Left ventricle myocardium inferior (tissue), 1 donor: ENCODE data around the gene FAM110C. TPM values are rescaled to one million over a fixed set of nuclear protein-coding genes. Genes with fewer than 3 reads are reported as not detected.

Experiments
- DNase-seq: peaks from one replicate; pipeline ENCODE4 v3.0.0-alpha.2; 2020
- H3K27ac ChIP-seq: fragments of 200-600 bp; replicated peaks from 2 replicates; pipeline ENCODE4 v1.8.0; 2021
- H3K27me3 ChIP-seq: fragments of 200-600 bp; 2 replicates; pipeline ENCODE4 v1.8.0; 2021; ENCODE audit warnings: low read depth
- H3K36me3 ChIP-seq: fragments of 200-600 bp; 2 replicates; pipeline ENCODE4 v1.8.0; 2021
- H3K4me1 ChIP-seq: fragments of 200-600 bp; 2 replicates; pipeline ENCODE4 v1.8.0; 2021
- H3K4me3 ChIP-seq: fragments of 200-600 bp; 2 replicates; pipeline ENCODE4 v1.8.0; 2021; ENCODE audit warnings: mild to moderate bottlenecking, moderate library complexity
- H3K9me3 ChIP-seq: fragments of 200-600 bp; replicated peaks from 2 replicates; pipeline ENCODE4 v1.8.0; 2021
- intact Hi-C: fragments of 100-400 bp; cut with micrococcal nuclease; formaldehyde crosslinking; loops from one replicate; pipeline ENCODE4 v1.11.0; 2022
- long read RNA-seq: library from polyadenylated mRNA; unstranded; transcript quantifications from one replicate; pipeline ENCODE4 v2.0.0, GENCODE V29; 2021
- total RNA-seq: library from RNA; stranded (reverse); fragmentation: NEBNext Ultra II Directional; extraction: Animal tissue kit (Norgen Biotek cat#: 25700); gene quantifications from one replicate; pipeline ENCODE4 v1.2.1, GENCODE V29; 2021
- TF ChIP-seq, protein P1 (sequence below): fragments of 200-600 bp; IDR thresholded peaks from 2 replicates; pipeline ENCODE4 v1.8.0; 2021; ENCODE audit warnings: antibody characterized with exemption, mild to moderate bottlenecking, borderline replicate concordance
- donor health status: DM: no; HTN: yes; CAD: no; lungs with severe emphysema.

The FAM110C gene, protein sequence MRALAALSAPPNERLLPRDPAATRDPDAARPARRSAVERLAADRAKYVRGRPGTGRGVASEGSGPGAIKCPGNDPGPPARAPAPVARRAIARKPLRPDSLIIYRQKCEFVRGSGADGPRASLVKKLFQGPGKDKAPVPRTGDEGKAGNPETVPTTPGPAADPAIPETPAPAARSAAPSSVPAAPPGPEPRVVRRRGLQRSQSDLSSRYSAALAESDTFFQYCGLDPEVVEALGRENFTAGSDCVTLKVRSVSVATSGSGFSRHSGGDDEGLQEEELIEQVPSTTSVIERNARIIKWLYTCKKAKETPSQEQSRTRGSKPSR
- total RNA-seq = 3.3 TPM
- long read RNA-seq, transcript FAM110C-201 (2 exons, 3,760 nt) = major isoform, 6 of 7 reads
- long read RNA-seq, partial matches to known transcripts = 0 of 7 reads
- long read RNA-seq, other reads (novel, unspliced or antisense) = 0 of 7 reads

DNA sequence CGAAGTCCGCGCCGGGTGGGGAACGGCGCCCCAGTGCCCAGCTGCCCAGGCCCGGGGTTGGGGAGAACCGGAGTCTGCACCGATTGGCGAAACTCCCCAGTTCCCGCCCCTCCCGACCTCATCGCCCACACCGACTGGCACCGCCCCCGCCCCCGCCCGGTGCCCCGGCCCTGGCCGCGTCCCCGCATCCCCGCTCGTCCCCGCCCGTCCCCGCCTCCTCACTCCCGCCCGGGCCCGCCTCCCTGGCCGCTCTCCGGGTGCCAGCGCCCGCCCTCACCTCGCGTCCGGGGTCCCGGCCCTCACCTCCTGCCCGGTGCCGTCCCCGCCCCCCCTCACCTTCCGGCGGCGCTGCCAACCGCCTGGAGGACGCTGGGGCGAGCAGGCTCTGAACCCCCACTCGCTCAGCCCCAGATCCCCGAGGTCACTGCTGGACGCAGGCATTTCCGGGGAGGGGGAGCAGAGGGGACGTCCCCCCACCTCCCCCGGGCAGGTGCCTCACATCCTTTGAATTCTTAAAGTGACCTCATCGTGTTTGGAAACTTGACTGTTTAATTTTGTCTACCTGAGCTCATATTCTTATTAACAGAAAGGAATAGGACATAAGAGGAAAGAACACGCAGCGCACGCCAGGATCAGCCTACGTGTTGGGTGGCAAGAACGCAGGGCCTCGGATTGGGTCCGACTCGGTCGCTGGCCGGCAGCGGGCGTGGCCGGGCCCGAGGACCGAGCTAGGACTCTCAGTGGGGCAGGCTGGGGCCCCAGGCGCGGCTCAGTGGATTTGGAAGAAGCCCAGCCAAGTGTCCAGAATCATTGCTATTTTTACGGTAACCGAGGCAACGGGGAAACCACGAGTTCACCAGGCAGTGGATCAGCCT is at the start of gene FAM110C:
TSS of gene FAM110C (minus strand) at position 35 of the 875 bp plus-strand sequence. CDS start 120 bp downstream, outside the sequence.
- Histone ChIP-seq H3K4me1 (peaks cover 30% of the 10 kb centered on the region), H3K9me3 (no peaks in the 10 kb centered on the region), H3K27ac (peak within 1 kb of the TSS; percentile 87), H3K27me3 (peaks cover 71% of the 10 kb centered on the region), H3K4me3 (peak within 1 kb of the TSS; percentile 72), H3K36me3 (no peaks in the 10 kb centered on the region)
- intact Hi-C loops = no loop called here
- peak; percentile 68 for DNase-seq
- TF ChIP-seq, protein P1, sequence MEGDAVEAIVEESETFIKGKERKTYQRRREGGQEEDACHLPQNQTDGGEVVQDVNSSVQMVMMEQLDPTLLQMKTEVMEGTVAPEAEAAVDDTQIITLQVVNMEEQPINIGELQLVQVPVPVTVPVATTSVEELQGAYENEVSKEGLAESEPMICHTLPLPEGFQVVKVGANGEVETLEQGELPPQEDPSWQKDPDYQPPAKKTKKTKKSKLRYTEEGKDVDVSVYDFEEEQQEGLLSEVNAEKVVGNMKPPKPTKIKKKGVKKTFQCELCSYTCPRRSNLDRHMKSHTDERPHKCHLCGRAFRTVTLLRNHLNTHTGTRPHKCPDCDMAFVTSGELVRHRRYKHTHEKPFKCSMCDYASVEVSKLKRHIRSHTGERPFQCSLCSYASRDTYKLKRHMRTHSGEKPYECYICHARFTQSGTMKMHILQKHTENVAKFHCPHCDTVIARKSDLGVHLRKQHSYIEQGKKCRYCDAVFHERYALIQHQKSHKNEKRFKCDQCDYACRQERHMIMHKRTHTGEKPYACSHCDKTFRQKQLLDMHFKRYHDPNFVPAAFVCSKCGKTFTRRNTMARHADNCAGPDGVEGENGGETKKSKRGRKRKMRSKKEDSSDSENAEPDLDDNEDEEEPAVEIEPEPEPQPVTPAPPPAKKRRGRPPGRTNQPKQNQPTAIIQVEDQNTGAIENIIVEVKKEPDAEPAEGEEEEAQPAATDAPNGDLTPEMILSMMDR = no peak

DNA sequence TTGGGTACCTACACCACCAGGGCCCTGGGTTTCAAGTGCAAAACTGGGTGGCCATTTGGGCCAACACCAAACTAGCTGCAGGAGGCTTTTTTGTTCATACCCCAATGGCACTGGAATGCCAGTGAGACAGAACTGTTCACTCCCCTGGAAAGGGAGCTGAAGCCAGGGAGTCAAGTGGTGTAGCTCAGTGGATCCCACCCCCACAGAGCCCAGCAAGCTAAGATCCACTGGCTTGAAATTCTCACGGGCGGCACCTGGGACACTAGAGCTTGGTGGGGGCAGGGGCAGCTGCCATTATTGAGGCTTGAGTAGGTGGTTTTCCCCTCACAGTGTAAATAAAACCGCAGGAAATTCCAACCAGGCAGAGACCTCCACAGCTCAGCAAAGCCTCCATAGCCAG is 46.0 kb upstream of the FAM110C start:
- intact Hi-C loops = no loop called here

DNA sequence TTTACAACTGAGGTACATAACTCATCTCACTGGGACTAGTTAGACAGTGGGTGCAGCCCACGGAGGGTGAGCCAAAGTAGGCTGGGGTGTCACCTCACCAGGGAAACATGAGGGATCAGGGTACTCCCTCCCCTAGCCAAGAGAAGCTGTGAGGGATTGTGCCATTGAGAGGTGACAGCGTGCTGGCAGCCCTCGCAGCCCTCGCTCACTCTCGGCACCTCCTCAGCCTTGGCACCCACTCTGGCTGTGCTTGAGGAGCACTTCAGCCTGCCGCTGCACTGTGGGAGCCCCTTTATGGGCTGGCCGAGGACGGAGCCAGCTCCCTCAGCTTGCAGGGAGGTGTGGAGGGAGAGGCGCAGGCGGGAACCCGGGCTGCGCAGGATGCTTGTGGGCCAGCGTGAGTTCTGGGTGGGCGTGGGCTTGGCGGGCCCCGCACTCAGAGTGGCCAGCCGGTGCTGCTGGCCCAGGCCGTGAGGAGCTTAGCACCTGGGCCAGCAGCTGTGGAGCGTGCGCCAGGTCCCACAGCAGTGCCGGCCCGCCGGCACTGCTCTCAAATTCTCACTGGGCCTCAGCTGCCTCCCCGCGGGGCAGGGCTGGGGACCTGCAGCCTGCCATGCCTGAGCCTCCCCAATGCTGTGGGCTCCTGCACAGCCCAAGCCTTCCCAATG is 44.5 kb upstream of the FAM110C start:
- Histone ChIP-seq H3K9me3 (peaks cover 4% of the 10 kb centered on the region), H3K36me3 (no peaks in the 10 kb centered on the region), H3K4me1 (no peaks in the 10 kb centered on the region), H3K27ac (no peak overlapping the region), H3K27me3 (peaks cover 21% of the 10 kb centered on the region), H3K4me3 (no peak overlapping the region)
- intact Hi-C loops = no loop called here
- TF ChIP-seq, protein P1 = no peak
- DNase-seq = no peak

More for the DNA sequence above, 46.0 kb upstream of the FAM110C start:
- Histone ChIP-seq H3K4me1 (no peaks in the 10 kb centered on the region), H3K27ac (no peak overlapping the region), H3K27me3 (peaks cover 21% of the 10 kb centered on the region), H3K4me3 (no peak overlapping the region), H3K36me3 (no peaks in the 10 kb centered on the region), H3K9me3 (peaks cover 13% of the 10 kb centered on the region)
- no peak for DNase-seq
- TF ChIP-seq, protein P1 = no peak

- H3K4me3 ChIP-seq = no peak overlapping the region
- H3K4me1 ChIP-seq = no peaks in the 10 kb centered on the region
- intact Hi-C loops = no loop called here
- H3K27ac ChIP-seq = no peak overlapping the region
- peaks cover 23% of the 10 kb centered on the region for H3K27me3 ChIP-seq
- DNase-seq = no peak
- no peaks in the 10 kb centered on the region for H3K36me3 ChIP-seq
- TF ChIP-seq, protein P1 = no peak
- H3K9me3 ChIP-seq = no peaks in the 10 kb centered on the region
These were observed 39.5 kb upstream of the FAM110C start for GRCh38 chr2:85761-86160.

GRCh38 chr2:84121-84520 is 37.8 kb upstream of the FAM110C start:
- Histone ChIP-seq H3K27me3 (peaks cover 36% of the 10 kb centered on the region), H3K36me3 (no peaks in the 10 kb centered on the region), H3K4me3 (no peak overlapping the region), H3K4me1 (no peaks in the 10 kb centered on the region), H3K9me3 (no peaks in the 10 kb centered on the region), H3K27ac (no peak overlapping the region)
- intact Hi-C loops = no loop called here
- DNase-seq = no peak
- TF ChIP-seq, protein P1 = no peak
